H1 (cell line): ENCODE data around the gene SEMA3G. TPM values are rescaled to one million over a fixed set of nuclear protein-coding genes. Genes with fewer than 3 reads are reported as not detected.
A peak's percentile ranks its signal among the peaks of the same experiment; 100 is the strongest.

Experiments used
- CTCF ChIA-PET: fragments of 300-600 bp; sonication (Branson Sonifier 250); formaldehyde crosslinking; loops from one replicate; lab custom pipeline; 2021; ENCODE audit not compliant: partially characterized antibody; lab: Charles Lee
- POLR2A ChIA-PET: fragments of 300-600 bp; sonication (Branson Sonifier 250); formaldehyde crosslinking; loops from one replicate; lab custom pipeline; 2021; ENCODE audit warnings: inconsistent platforms; ENCODE audit not compliant: partially characterized antibody; lab: Charles Lee
- DNase-seq, 2 experiments: peaks; one replicate each; pipeline versions ENCODE4 v3.0.0 to v3.0.0-alpha.2; 2010 to 2022; ENCODE audit warnings: low spot score in 2 of 2, low read depth in 1 of 2, mixed read lengths in 1 of 2
- FAIRE-seq: peaks from 2 replicates; lab custom pipeline; 2011; peaks lifted over from hg19 to GRCh38; lab: Jason Lieb, UNC
- H2AFZ ChIP-seq: 2 replicates; pipeline ENCODE4 v1.8.1; 2012; ENCODE audit warnings: low read length, inconsistent platforms
- H2AK5ac ChIP-seq: 2 replicates; pipeline ENCODE4 v1.6.1; 2013; ENCODE audit warnings: low read depth, low read length
- H2BK120ac ChIP-seq: replicated peaks from 2 replicates; pipeline ENCODE3; 2013; ENCODE audit warnings: low read depth, low read length, inconsistent platforms
- H2BK12ac ChIP-seq: 2 replicates; pipeline ENCODE4 v1.6.1; 2013; ENCODE audit warnings: low read depth, low read length
- H2BK15ac ChIP-seq: 2 replicates; pipeline ENCODE4 v1.6.1; 2013; ENCODE audit warnings: low read length
- H2BK20ac ChIP-seq: 2 replicates; pipeline ENCODE4 v1.6.1; 2013; ENCODE audit warnings: low read length
- H2BK5ac ChIP-seq: 2 replicates; pipeline ENCODE4 v1.6.1; 2013; ENCODE audit warnings: low read depth, low read length
- H3K14ac ChIP-seq: 2 replicates; pipeline ENCODE4 v1.6.1; 2013; ENCODE audit warnings: inconsistent platforms; ENCODE audit not compliant: insufficient read length
- H3K18ac ChIP-seq: 2 replicates; pipeline ENCODE4 v1.6.1; 2013; ENCODE audit warnings: low read length; ENCODE audit errors: extremely low read depth
- H3K23ac ChIP-seq: 2 replicates; pipeline ENCODE4 v1.6.1; 2013; ENCODE audit warnings: inconsistent platforms; ENCODE audit not compliant: insufficient read length
- H3K23me2 ChIP-seq: 2 replicates; pipeline ENCODE4 v1.6.1; 2013; ENCODE audit warnings: low read depth, low read length
- H3K27ac ChIP-seq: 2 replicates; pipeline ENCODE4 v1.6.1; 2011; ENCODE audit warnings: low read depth, low read length, inconsistent platforms
- H3K27me3 ChIP-seq, 4 experiments: replicated peaks in 1 of 4; 1 replicate in 1 of 4; 2 replicates in 3 of 4; pipeline versions ENCODE4 v1.6.1 to v1.8.1; 2011 to 2013; ENCODE audit warnings: low read length in 3 of 4, mild to moderate bottlenecking in 3 of 4, inconsistent platforms in 2 of 4, mixed read lengths in 2 of 4, moderate library complexity in 1 of 4; ENCODE audit not compliant: control insufficient read depth in 3 of 4, insufficient read depth in 3 of 4; ENCODE audit errors: extremely low read depth in 1 of 4
- H3K36me3 ChIP-seq, 4 experiments: 2 replicates each; pipeline versions ENCODE4 v1.6.1 to v1.8.1; 2011 to 2013; ENCODE audit warnings: mild to moderate bottlenecking in 4 of 4, low read length in 3 of 4, moderate library complexity in 2 of 4, control low read depth in 1 of 4, inconsistent platforms in 1 of 4; ENCODE audit not compliant: insufficient read depth in 4 of 4, control insufficient read depth in 2 of 4
- H3K4ac ChIP-seq: replicated peaks from 2 replicates; pipeline ENCODE3; 2013; ENCODE audit warnings: low read length, low read depth, mixed read lengths, inconsistent platforms; ENCODE audit not compliant: insufficient read length
- H3K4me1 ChIP-seq, 4 experiments: replicated peaks in 1 of 4; 1 replicate in 1 of 4; 2 replicates in 3 of 4; pipeline versions ENCODE4 v1.6.1 to v1.8.1; 2011 to 2013; ENCODE audit warnings: low read length in 3 of 4, inconsistent platforms in 2 of 4, mixed read lengths in 1 of 4; ENCODE audit not compliant: insufficient read depth in 4 of 4, control insufficient read depth in 3 of 4
- H3K4me2 ChIP-seq, 2 experiments: 2 replicates each; pipeline versions ENCODE4 v1.6.1 to v1.8.1; 2011 to 2013; ENCODE audit warnings: low read depth in 2 of 2, low read length in 2 of 2, control low read depth in 1 of 2, inconsistent platforms in 1 of 2, mild to moderate bottlenecking in 1 of 2; ENCODE audit not compliant: insufficient read depth in 1 of 2
- H3K4me3 ChIP-seq, 4 experiments: fragments of 200-600, 300-600 bp in 1 of 4; sonication (generic), shearing (Covaris generic), sonication (Bioruptor Twin) in 1 of 4; 2 replicates each; pipeline versions ENCODE4 v1.5.1 to v1.8.1; 2011 to 2016; ENCODE audit warnings: low read length in 4 of 4, low read depth in 3 of 4, control low read depth in 2 of 4, inconsistent platforms in 2 of 4, mild to moderate bottlenecking in 2 of 4, mixed read lengths in 1 of 4, moderate library complexity in 1 of 4; ENCODE audit not compliant: insufficient read depth in 2 of 4; ENCODE audit errors: extremely low read depth in 1 of 4
- H3K56ac ChIP-seq: replicated peaks from 2 replicates; pipeline ENCODE3; 2013; ENCODE audit warnings: low read depth, mild to moderate bottlenecking, mixed read lengths, low read length, inconsistent platforms; ENCODE audit not compliant: insufficient read length
- H3K79me1 ChIP-seq: 2 replicates; pipeline ENCODE4 v1.6.1; 2013; ENCODE audit warnings: low read depth, low read length, control low read depth
- H3K79me2 ChIP-seq, 2 experiments: 2 replicates each; pipeline versions ENCODE4 v1.6.1 to v1.8.1; 2012 to 2013; ENCODE audit warnings: low read length in 2 of 2, mild to moderate bottlenecking in 2 of 2, inconsistent platforms in 1 of 2; ENCODE audit not compliant: insufficient read depth in 2 of 2, control insufficient read depth in 1 of 2
- H3K9ac ChIP-seq, 4 experiments: replicated peaks in 1 of 4; 1 replicate in 1 of 4; 2 replicates in 3 of 4; pipeline versions ENCODE4 v1.6.1 to v1.8.1; 2011 to 2013; ENCODE audit warnings: low read depth in 3 of 4, low read length in 3 of 4, control low read depth in 2 of 4, mild to moderate bottlenecking in 2 of 4, moderate library complexity in 2 of 4, inconsistent platforms in 1 of 4; ENCODE audit errors: extremely low read depth in 1 of 4
- H3K9me3 ChIP-seq, 2 experiments: 2 replicates each; pipeline versions ENCODE4 v1.6.1 to v1.8.1; 2012 to 2013; ENCODE audit warnings: mild to moderate bottlenecking in 2 of 2, moderate library complexity in 2 of 2, control low read depth in 1 of 2, inconsistent platforms in 1 of 2, low read depth in 1 of 2, low read length in 1 of 2, mixed read lengths in 1 of 2; ENCODE audit not compliant: insufficient read depth in 2 of 2
- H4K20me1 ChIP-seq, 2 experiments: replicated peaks in 1 of 2; 2 replicates each; pipeline versions ENCODE3 to v1.8.1; 2011 to 2013; ENCODE audit warnings: inconsistent platforms in 2 of 2, low read length in 2 of 2, mild to moderate bottlenecking in 1 of 2; ENCODE audit not compliant: insufficient read depth in 2 of 2, control insufficient read depth in 1 of 2
- H4K5ac ChIP-seq: 2 replicates; pipeline ENCODE4 v1.6.1; 2013; ENCODE audit warnings: low read length, low read depth, mixed read lengths, inconsistent platforms; ENCODE audit not compliant: insufficient read length
- H4K8ac ChIP-seq: 2 replicates; pipeline ENCODE4 v1.8.0; 2013; ENCODE audit warnings: mild to moderate bottlenecking, moderate library complexity, low read length, inconsistent platforms; ENCODE audit not compliant: insufficient read depth; ENCODE audit errors: extremely low read depth
- H4K91ac ChIP-seq: replicated peaks from 2 replicates; pipeline ENCODE3; 2013; ENCODE audit warnings: low read length, mixed read lengths, inconsistent platforms; ENCODE audit not compliant: insufficient read length
- CHD1 ChIP-seq: IDR thresholded peaks from 2 replicates; pipeline ENCODE4 v1.6.1; 2012; ENCODE audit warnings: low read depth, low read length, improper control_type of control experiment
- EGR1 ChIP-seq: IDR thresholded peaks from 2 replicates; pipeline ENCODE4 v1.6.1; 2011; ENCODE audit warnings: low read depth, low read length, borderline replicate concordance
- RBBP5 ChIP-seq: IDR thresholded peaks from 2 replicates; pipeline ENCODE4 v1.7.1; 2012; ENCODE audit warnings: low read depth, mild to moderate bottlenecking, inconsistent platforms, low read length, moderate library complexity, borderline replicate concordance
- RNF2 ChIP-seq: fragments of 200-900, 300-1000 bp; sonication (generic); IDR thresholded peaks from 2 replicates; pipeline ENCODE4 v1.7.1; 2016; ENCODE audit warnings: borderline replicate concordance, low read depth, mild to moderate bottlenecking, antibody characterized with exemption, low read length; ENCODE audit not compliant: poor library complexity, severe bottlenecking; ENCODE audit errors: missing control alignments
- WGBS, 2 experiments: shearing (Covaris generic) in 1 of 2; methylation state at CpG; one replicate each; pipeline versions ENCODE4 v1.1.6 to v1.1.7; 2013 to 2015; ENCODE audit warnings: low lambda C conversion rate in 2 of 2, mixed read lengths in 2 of 2, inconsistent platforms in 1 of 2, low coverage in 1 of 2, missing lambda C conversion rate in 1 of 2; ENCODE audit not compliant: insufficient replicate concordance in 2 of 2, insufficient coverage in 1 of 2, insufficient read length in 1 of 2; ENCODE audit errors: extremely low coverage in 1 of 2, missing lambda C conversion rate in 1 of 2; 5-methylcytosine and 5-hydroxymethylcytosine counted together
- polyA plus RNA-seq, 7 experiments: library from polyadenylated mRNA; depleted of rRNA in 3 of 7; stranded (reverse) in 5 of 7; unstranded in 2 of 7; fragments of >200 nt in 5 of 7; fragments of 200-250 nt in 2 of 7; gene quantifications; 1 replicate in 5 of 7; 2 replicates in 1 of 7; 4 replicates in 1 of 7; pipeline versions ENCODE4 v1.2.1 to v1.2.3, GENCODE V29; 2011 to 2013; ENCODE audit warnings: missing spikeins in 2 of 7, mixed read lengths in 2 of 7
- total RNA-seq: library from RNA; stranded (reverse); fragmentation: NEBNext Ultra II Directional; extraction: Animal tissue kit (Norgen Biotek cat#: 25700); gene quantifications from 2 replicates; pipeline ENCODE4 v1.2.1, GENCODE V29; 2021

Gene SEMA3G
- total and polyA plus RNA-seq, 2 of the 8 experiments (the other 6 are each of a cell fraction or from before 2014, with no cell fraction given) = 0.95 to 1.5 TPM

GRCh38 chr3:52452570-52453221 lies 7.8 kb upstream of the SEMA3G start:
- H3K23ac ChIP-seq = no peak overlapping the region
- no peak overlapping the region for H3K18ac ChIP-seq
- CTCF ChIA-PET = interaction anchor here (0.6 to 12.8 kb wide), 5 partner anchors 8 to 103 kb away, joined by 3 to 109 read pairs (median 13); partner anchors contain the start of gene SEMA3G
- peak overlapping the region; percentile 25 for H4K91ac ChIP-seq
- no peak for FAIRE-seq
- TF ChIP-seq RNF2 (no peak), EGR1 (no peak), CHD1 (no peak), RBBP5 (no peak)
- peaks cover 8% of the 10 kb centered on the region for H3K23me2 ChIP-seq
- WGBS, 2 experiments = 89% methylated on average over 9 of the region's 11 CpGs; no CpG with 5 or more reads in 1 of the 2 experiments
- H4K5ac ChIP-seq = no peak overlapping the region
- peak overlapping the region; percentile 66; the same call in 1 of the 2 replicates for H2BK5ac ChIP-seq
- no peak overlapping the region for H3K27ac ChIP-seq
- peaks cover 0 to 32% (median 14%) of the 10 kb centered on the region in 4 experiments; a peak in 6 of 7 replicates for H3K4me1 ChIP-seq
- H3K9me3 ChIP-seq = no peaks in the 10 kb centered on the region
- no peaks in the 10 kb centered on the region for H3K27me3 ChIP-seq
- POLR2A ChIA-PET = interaction anchor here (0.6 to 12.3 kb wide), 5 partner anchors 9 to 90 kb away, joined by 3 to 112 read pairs (median 6); no protein-coding TSS in a partner anchor
- no peak overlapping the region for H3K4me2 ChIP-seq
- H2AK5ac ChIP-seq = no peak overlapping the region
- H3K79me2 ChIP-seq = peaks cover 0 to 18% of the 10 kb centered on the region in 2 experiments; a peak in 2 of 4 replicates
- no peaks in the 10 kb centered on the region for H4K20me1 ChIP-seq
- H2BK12ac ChIP-seq = peak overlapping the region; percentile 90; the same call in 1 of the 2 replicates
- DNase-seq = no peak
- peaks cover 0 to 2% (median under 1%) of the 10 kb centered on the region in 4 experiments; a peak in 3 of 8 replicates for H3K36me3 ChIP-seq
- H3K14ac ChIP-seq = no peak overlapping the region
- H4K8ac ChIP-seq = no peak overlapping the region
- H3K4ac ChIP-seq = no peak overlapping the region
- no peak overlapping the region for H2AFZ ChIP-seq
- no peaks in the 10 kb centered on the region; the same call in 1 of the 2 replicates for H3K79me1 ChIP-seq
- H2BK20ac ChIP-seq = no peak overlapping the region
- H3K56ac ChIP-seq = no peak overlapping the region
- H2BK15ac ChIP-seq = peak overlapping the region; percentile 88; the same call in 1 of the 2 replicates
- H3K4me3 ChIP-seq = no peak overlapping the region
- H2BK120ac ChIP-seq = no peak overlapping the region
- H3K9ac ChIP-seq = no peak overlapping the region
